ENCODE measurements around the gene HOXA6. TPM values are rescaled to one million over a fixed set of nuclear protein-coding genes. Genes with fewer than 3 reads are reported as not detected.

HOXA6 gene
- total and polyA plus RNA-seq, 2 experiments from 2014 or later: not detected

GRCh38 chr7:27111042-27111750 is 36.4 kb downstream of the HOXA6 start:
- peak; percentile 32 for TF ChIP-seq EZH2phosphoT487 (IDR thresholded peaks at IDR 0.05; ENCODE audit: unreplicated experiment)
- peak; percentile 88 for TF ChIP-seq EZH2 (IDR thresholded peaks at IDR 0.05; ENCODE audit: low read depth, unreplicated experiment)
- no peak for TF ChIP-seq ZNF331 (CRISPR knock-in tag; IDR thresholded peaks at IDR 0.05; ENCODE audit: low read depth)
- peak overlapping the region; percentile 57 for H3K4me3 Mint-ChIP-seq
- H2AFZ ChIP-seq: no peak overlapping the region
- H3K27me3 ChIP-seq (ENCODE audit: insufficient read depth): peaks cover 97% of the 10 kb centered on the region
- DNase-seq (ENCODE audit: low spot score) (peak; percentile 0), ATAC-seq (no peak)
- no peak overlapping the region for H3K27ac ChIP-seq (ENCODE audit: low read depth)
- peaks cover 35% of the 10 kb centered on the region for H3K4me1 ChIP-seq (ENCODE audit: insufficient read depth)
- no peaks in the 10 kb centered on the region; the same call in 2 of the 3 replicates for H3K36me3 Mint-ChIP-seq (ENCODE audit: low read depth)
- peaks cover 14% of the 10 kb centered on the region for H3K9me3 Mint-ChIP-seq
- H3K4me2 ChIP-seq: peak overlapping the region; percentile 66
- H3K9me2 ChIP-seq (ENCODE audit: insufficient read depth): no peaks in the 10 kb centered on the region
- peaks cover 95% of the 10 kb centered on the region for H3K27me3 Mint-ChIP-seq (ENCODE audit: insufficient read depth, low read depth, poor library complexity)
- H3K27ac Mint-ChIP-seq: no peak overlapping the region
- peak overlapping the region; percentile 47 for H3K4me3 ChIP-seq
- H3K4me1 Mint-ChIP-seq: peaks cover 26% of the 10 kb centered on the region
- H3K36me3 ChIP-seq (ENCODE audit: insufficient read depth): no peaks in the 10 kb centered on the region
- no peaks in the 10 kb centered on the region for H3K79me2 ChIP-seq (replicated peaks; ENCODE audit: insufficient read depth)
- H3F3A ChIP-seq (replicated peaks; ENCODE audit: low read depth): peaks cover 47% of the 10 kb centered on the region
- H4K20me1 ChIP-seq (replicated peaks; ENCODE audit: insufficient read depth): peaks cover 70% of the 10 kb centered on the region

- Histone ChIP-seq H3K27ac (ENCODE audit: low read depth) (no peak overlapping the region), H3K4me2 (peak overlapping the region; percentile 66), H3K9me2 (ENCODE audit: insufficient read depth) (no peaks in the 10 kb centered on the region), H3K4me1 (ENCODE audit: insufficient read depth) (peaks cover 42% of the 10 kb centered on the region), H3K36me3 (ENCODE audit: insufficient read depth) (no peaks in the 10 kb centered on the region), H4K20me1 (replicated peaks; ENCODE audit: insufficient read depth) (peaks cover 70% of the 10 kb centered on the region), H3K4me3 (peak overlapping the region; percentile 47), H3K27me3 (ENCODE audit: insufficient read depth) (peaks cover 97% of the 10 kb centered on the region), H2AFZ (no peak overlapping the region), H3F3A (replicated peaks; ENCODE audit: low read depth) (peaks cover 54% of the 10 kb centered on the region), H3K79me2 (replicated peaks; ENCODE audit: insufficient read depth) (no peaks in the 10 kb centered on the region)
- peaks cover 95% of the 10 kb centered on the region for H3K27me3 Mint-ChIP-seq (ENCODE audit: insufficient read depth, low read depth, poor library complexity)
- peak; percentile 25 for ATAC-seq
- no peak overlapping the region for H3K27ac Mint-ChIP-seq
- TF ChIP-seq JUNB (IDR thresholded peaks at IDR 0.05; ENCODE audit: unreplicated experiment) (no peak), EZH2 (IDR thresholded peaks at IDR 0.05; ENCODE audit: low read depth, unreplicated experiment) (peak; percentile 94)
- peak overlapping the region; percentile 57 for H3K4me3 Mint-ChIP-seq
- peaks cover 26% of the 10 kb centered on the region for H3K4me1 Mint-ChIP-seq
- H3K36me3 Mint-ChIP-seq (ENCODE audit: low read depth): no peaks in the 10 kb centered on the region; the same call in 2 of the 3 replicates
- DNase-seq (ENCODE audit: low spot score): peak; percentile 74
- peaks cover 11% of the 10 kb centered on the region; the same call in 2 of the 3 replicates for H3K9me3 Mint-ChIP-seq
Measured at GRCh38 chr7:27110186-27111031, 37.2 kb downstream of the HOXA6 start.

- ATAC-seq (no peak), DNase-seq (ENCODE audit: low spot score) (no peak)
- Histone ChIP-seq H3K79me2 (replicated peaks; ENCODE audit: insufficient read depth) (no peaks in the 10 kb centered on the region), H3K4me2 (peak overlapping the region; percentile 66; the same call in 1 of the 2 replicates), H3F3A (replicated peaks; ENCODE audit: low read depth) (peaks cover 48% of the 10 kb centered on the region), H3K9me2 (ENCODE audit: insufficient read depth) (no peaks in the 10 kb centered on the region), H4K20me1 (replicated peaks; ENCODE audit: insufficient read depth) (peaks cover 73% of the 10 kb centered on the region), H3K4me1 (ENCODE audit: insufficient read depth) (peaks cover 36% of the 10 kb centered on the region), H3K36me3 (ENCODE audit: insufficient read depth) (no peaks in the 10 kb centered on the region), H3K27me3 (ENCODE audit: insufficient read depth) (peaks cover 97% of the 10 kb centered on the region), H3K4me3 (no peak overlapping the region), H3K27ac (ENCODE audit: low read depth) (no peak overlapping the region), H2AFZ (no peak overlapping the region)
- peak overlapping the region; percentile 50 for H3K4me3 Mint-ChIP-seq
- H3K27me3 Mint-ChIP-seq (ENCODE audit: insufficient read depth, low read depth, poor library complexity): peaks cover 95% of the 10 kb centered on the region
- no peaks in the 10 kb centered on the region; the same call in 2 of the 3 replicates for H3K36me3 Mint-ChIP-seq (ENCODE audit: low read depth)
- H3K9me3 Mint-ChIP-seq: peaks cover 11% of the 10 kb centered on the region; the same call in 2 of the 3 replicates
- TF ChIP-seq ZNF331 (CRISPR knock-in tag; IDR thresholded peaks at IDR 0.05; ENCODE audit: low read depth) (no peak), EZH2 (IDR thresholded peaks at IDR 0.05; ENCODE audit: low read depth, unreplicated experiment) (peak; percentile 85), CTCF (conservative IDR thresholded peaks at IDR 0.05; ENCODE audit: low read depth in 2 of 2) (no peak)
- peaks cover 26% of the 10 kb centered on the region for H3K4me1 Mint-ChIP-seq
- no peak overlapping the region for H3K27ac Mint-ChIP-seq
Measured at GRCh38 chr7:27109466-27110185, 37.9 kb downstream of the HOXA6 start.

Data from GM23338 (cell line).